Gastrocnemius medialis (tissue), 4 donors: ENCODE measurements around the gene PRKAA1.

Source experiments
- POLR2A ChIP-seq, 2 donors: fragments of 450-650 bp; IDR thresholded peaks; one replicate each; pipeline ENCODE4 v1.6.1; 2017; ENCODE audit warnings: antibody characterized with exemption in 2 of 2, mild to moderate bottlenecking in 2 of 2, moderate library complexity in 2 of 2
- TF ChIP-seq, protein P1 (sequence below), 5 experiments: fragments of 450-650 bp in 3 of 5; fragments of 200-600 bp in 2 of 5; sonication (generic) in 2 of 5; IDR thresholded peaks in 4 of 5; conservative IDR thresholded peaks in 1 of 5; 1 replicate in 4 of 5; 2 replicates in 1 of 5; pipeline ENCODE4 v1.5.1; 2016 to 2019; ENCODE audit warnings: antibody characterized with exemption in 5 of 5, mild to moderate bottlenecking in 3 of 5, moderate library complexity in 3 of 5

- TF ChIP-seq, protein P1, sequence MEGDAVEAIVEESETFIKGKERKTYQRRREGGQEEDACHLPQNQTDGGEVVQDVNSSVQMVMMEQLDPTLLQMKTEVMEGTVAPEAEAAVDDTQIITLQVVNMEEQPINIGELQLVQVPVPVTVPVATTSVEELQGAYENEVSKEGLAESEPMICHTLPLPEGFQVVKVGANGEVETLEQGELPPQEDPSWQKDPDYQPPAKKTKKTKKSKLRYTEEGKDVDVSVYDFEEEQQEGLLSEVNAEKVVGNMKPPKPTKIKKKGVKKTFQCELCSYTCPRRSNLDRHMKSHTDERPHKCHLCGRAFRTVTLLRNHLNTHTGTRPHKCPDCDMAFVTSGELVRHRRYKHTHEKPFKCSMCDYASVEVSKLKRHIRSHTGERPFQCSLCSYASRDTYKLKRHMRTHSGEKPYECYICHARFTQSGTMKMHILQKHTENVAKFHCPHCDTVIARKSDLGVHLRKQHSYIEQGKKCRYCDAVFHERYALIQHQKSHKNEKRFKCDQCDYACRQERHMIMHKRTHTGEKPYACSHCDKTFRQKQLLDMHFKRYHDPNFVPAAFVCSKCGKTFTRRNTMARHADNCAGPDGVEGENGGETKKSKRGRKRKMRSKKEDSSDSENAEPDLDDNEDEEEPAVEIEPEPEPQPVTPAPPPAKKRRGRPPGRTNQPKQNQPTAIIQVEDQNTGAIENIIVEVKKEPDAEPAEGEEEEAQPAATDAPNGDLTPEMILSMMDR (IDR thresholded peaks at IDR 0.05 in 4 of 5, conservative IDR thresholded peaks at IDR 0.05 in 1 of 5): no peak
- no peak for TF ChIP-seq POLR2A (IDR thresholded peaks at IDR 0.05)
These were observed 17.3 kb downstream of the PRKAA1 start for GRCh38 chr5:40780858-40781257.
